ENCODE results near the gene PUSL1.

The PUSL1 gene

GRCh38 chr1:1347663-1348419, 39.4 kb downstream of the PUSL1 start:
- DNase-seq, result no peak
- Histone ChIP-seq H3K4me1 (peaks cover 0 to 66% (median 46%) of the 10 kb centered on the region in 4 donors), H3K9me3 (no peaks in the 10 kb centered on the region)

DNA sequence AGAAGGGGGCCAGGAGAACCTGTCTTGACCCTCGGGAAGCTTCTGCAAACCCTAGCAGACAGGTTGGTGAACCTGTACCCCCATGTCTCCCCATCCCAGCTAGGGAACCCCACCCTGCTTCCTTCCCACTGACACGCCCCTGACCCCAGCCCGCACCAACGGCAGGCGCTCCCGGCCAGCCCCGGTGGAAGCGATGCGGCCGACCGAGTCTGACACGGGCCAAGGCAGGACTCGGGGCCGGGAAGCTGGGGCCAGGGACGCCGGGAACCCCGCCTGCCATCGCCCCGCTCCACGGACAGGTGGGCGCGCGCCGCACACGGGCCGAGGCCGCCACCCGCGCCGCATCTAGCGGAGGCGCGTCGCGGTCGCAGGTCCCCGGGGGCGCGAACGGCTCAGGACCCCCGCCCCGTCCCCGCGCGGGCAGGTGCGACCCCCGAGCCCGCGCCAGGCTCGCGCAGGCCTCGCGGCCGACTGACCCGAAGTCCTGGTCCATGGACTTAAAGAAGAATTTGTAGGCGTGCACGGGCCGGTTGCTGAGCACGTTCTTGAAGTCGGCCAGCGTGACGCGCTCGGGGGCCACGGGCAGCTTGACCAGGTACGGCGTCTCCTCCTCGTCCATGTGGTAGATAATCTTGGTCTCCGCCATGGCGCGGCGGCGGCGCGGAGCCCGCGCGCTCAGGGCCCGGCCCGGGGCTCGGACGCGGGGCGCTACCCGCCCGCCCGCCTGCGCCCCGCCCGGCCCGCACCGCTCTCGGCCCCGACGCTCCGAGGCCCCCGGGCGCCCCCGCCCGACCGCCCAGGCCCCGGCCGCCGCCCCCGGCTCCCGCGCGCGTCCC, 40.2 kb downstream of the PUSL1 start:
- intact Hi-C loops (cut with DNase I; ENCODE audit: low total_unique reads), result loop anchor here (2.0 kb wide), 1 partner anchor 26 kb away; the partner anchor contains the start of gene AURKAIP1
- DNase-seq, result peak in 1 of 2 donors; percentile 48
- Histone ChIP-seq H3K36me3 (peaks cover 2 to 13% (median 10%) of the 10 kb centered on the region in 3 donors), H3K27me3 (no peaks in the 10 kb centered on the region), H3K4me1 (peaks cover 0 to 74% (median 49%) of the 10 kb centered on the region in 4 donors), H3K27ac (peak overlapping the region; percentile 64 to 66), H3K4me3 (peak overlapping the region; percentile 81 to 84), H3K9me3 (no peaks in the 10 kb centered on the region)
- TF ChIP-seq, protein P1, sequence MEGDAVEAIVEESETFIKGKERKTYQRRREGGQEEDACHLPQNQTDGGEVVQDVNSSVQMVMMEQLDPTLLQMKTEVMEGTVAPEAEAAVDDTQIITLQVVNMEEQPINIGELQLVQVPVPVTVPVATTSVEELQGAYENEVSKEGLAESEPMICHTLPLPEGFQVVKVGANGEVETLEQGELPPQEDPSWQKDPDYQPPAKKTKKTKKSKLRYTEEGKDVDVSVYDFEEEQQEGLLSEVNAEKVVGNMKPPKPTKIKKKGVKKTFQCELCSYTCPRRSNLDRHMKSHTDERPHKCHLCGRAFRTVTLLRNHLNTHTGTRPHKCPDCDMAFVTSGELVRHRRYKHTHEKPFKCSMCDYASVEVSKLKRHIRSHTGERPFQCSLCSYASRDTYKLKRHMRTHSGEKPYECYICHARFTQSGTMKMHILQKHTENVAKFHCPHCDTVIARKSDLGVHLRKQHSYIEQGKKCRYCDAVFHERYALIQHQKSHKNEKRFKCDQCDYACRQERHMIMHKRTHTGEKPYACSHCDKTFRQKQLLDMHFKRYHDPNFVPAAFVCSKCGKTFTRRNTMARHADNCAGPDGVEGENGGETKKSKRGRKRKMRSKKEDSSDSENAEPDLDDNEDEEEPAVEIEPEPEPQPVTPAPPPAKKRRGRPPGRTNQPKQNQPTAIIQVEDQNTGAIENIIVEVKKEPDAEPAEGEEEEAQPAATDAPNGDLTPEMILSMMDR (IDR thresholded peaks at IDR 0.05), result no peak

More at GRCh38 chr1:1347663-1348419, 39.4 kb downstream of the PUSL1 start:
- peak overlapping the region; percentile 81 to 84 for H3K4me3 ChIP-seq
- peak overlapping the region; percentile 64 to 66 for H3K27ac ChIP-seq
- intact Hi-C loops (cut with DNase I; ENCODE audit: low total_unique reads), result loop anchor here (2.0 kb wide), 1 partner anchor 27 kb away; the partner anchor contains the start of gene AURKAIP1
- H3K36me3 ChIP-seq, result peaks cover 0 to 5% (median 2%) of the 10 kb centered on the region in 3 donors
- TF ChIP-seq, protein P1 (IDR thresholded peaks at IDR 0.05), result no peak
- H3K27me3 ChIP-seq, result no peaks in the 10 kb centered on the region

DNA sequence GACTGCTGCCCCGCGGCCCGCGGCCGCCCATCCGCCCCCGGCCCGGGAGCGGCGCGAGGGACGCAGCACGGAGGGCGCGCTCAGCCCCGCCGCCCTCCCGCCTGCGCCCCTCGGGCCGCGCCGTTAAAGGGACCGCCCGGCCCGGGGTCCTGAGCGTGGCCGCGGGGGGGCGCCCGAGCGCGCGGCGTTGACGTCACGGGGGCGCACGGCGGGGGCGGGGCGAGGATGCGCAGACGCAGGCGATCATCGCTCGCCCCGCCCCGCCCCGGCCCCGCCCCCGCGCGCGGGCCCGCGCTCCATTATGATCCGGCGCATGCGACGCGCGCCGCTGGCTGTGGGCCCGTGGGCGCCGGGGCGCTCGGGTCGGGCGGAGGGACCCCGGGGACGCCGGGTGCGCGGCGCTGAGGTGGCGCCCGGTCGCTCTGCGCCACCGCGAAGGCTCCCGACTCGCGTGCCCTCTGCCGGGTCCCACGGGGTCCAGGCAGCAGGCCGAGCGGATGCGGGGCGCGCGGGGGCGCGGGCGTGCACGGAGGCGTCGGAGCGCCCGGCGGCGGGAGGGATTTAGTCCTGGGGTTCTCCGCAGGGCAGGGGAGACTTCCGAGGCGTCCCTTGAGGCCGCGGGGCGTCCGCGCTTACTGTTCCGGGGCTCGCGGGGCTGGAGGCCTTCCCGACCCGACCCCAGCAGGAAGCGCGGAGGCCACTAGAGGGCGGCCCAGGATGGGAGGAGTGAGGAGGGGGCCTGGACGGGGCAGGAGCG, 41.0 kb downstream of the PUSL1 start, which contains the start of gene DVL1:
TSS of gene DVL1 (minus strand) at position 163 of the 757 bp plus-strand sequence. CDS start 353 bp downstream, outside the sequence.
- intact Hi-C loops (cut with DNase I; ENCODE audit: low total_unique reads), result loop anchor here (2.0 kb wide), 1 partner anchor 25 kb away; the partner anchor contains the start of gene AURKAIP1

GRCh38 chr1:1351511-1352427, 43.4 kb downstream of the PUSL1 start:
- Histone ChIP-seq H3K4me3 (no peak overlapping the region), H3K36me3 (peaks cover 9 to 27% (median 24%) of the 10 kb centered on the region in 3 donors), H3K27ac (peak overlapping the region; percentile 4 to 63), H3K9me3 (no peaks in the 10 kb centered on the region), H3K4me1 (peaks cover 0 to 74% (median 63%) of the 10 kb centered on the region in 4 donors), H3K27me3 (no peaks in the 10 kb centered on the region)
- TF ChIP-seq, protein P1 (IDR thresholded peaks at IDR 0.05), result no peak
- DNase-seq, result peak in 1 of 2 donors; percentile 63
- intact Hi-C loops (cut with DNase I; ENCODE audit: low total_unique reads), result no loop called here

More for the DNA sequence above, 41.0 kb downstream of the PUSL1 start, which contains the start of gene DVL1:
- Histone ChIP-seq H3K27me3 (no peaks in the 10 kb centered on the region), H3K27ac (peak within 1 kb of the TSS; percentile 87 to 88), H3K4me1 (peaks cover 0 to 74% (median 57%) of the 10 kb centered on the region in 4 donors), H3K9me3 (no peaks in the 10 kb centered on the region), H3K36me3 (peaks cover 7 to 21% (median 18%) of the 10 kb centered on the region in 3 donors), H3K4me3 (peak within 1 kb of the TSS; percentile 81 to 84)
- peak; percentile 44 to 81 for DNase-seq
- TF ChIP-seq, protein P1 (IDR thresholded peaks at IDR 0.05), result peak; percentile 53 to 55

Measured in tibial artery (tissue), 4 donors.